Epithelial cell of proximal tubule (primary cell): ENCODE measurements around the gene ASB13. TPM values are rescaled to one million over a fixed set of nuclear protein-coding genes. Genes with fewer than 3 reads are reported as not detected.

Source experiments
- DNase-seq: peaks from one replicate; pipeline ENCODE4 v3.0.0-alpha.2; 2011; ENCODE audit warnings: low read depth
- H3K4me3 ChIP-seq: 2 replicates; pipeline ENCODE4 v1.5.1; 2011; ENCODE audit warnings: low read depth, mild to moderate bottlenecking, low read length
- CTCF ChIP-seq: conservative IDR thresholded peaks from 2 replicates; pipeline ENCODE4 v1.5.1; 2012; ENCODE audit warnings: low read depth, mild to moderate bottlenecking, low read length
- total RNA-seq: library from RNA; depleted of rRNA; stranded (reverse); fragments of >200 nt; gene quantifications from 2 replicates; pipeline ENCODE4 v1.2.3, GENCODE V29; 2015

The ASB13 gene
- total RNA-seq, 1 donor from 2014 or later = 12.8 TPM

GRCh38 chr10:5632446-5632845 lies 33.9 kb downstream of the ASB13 start:
- DNase-seq = peak; percentile 91
- no peak for TF ChIP-seq CTCF

DNA sequence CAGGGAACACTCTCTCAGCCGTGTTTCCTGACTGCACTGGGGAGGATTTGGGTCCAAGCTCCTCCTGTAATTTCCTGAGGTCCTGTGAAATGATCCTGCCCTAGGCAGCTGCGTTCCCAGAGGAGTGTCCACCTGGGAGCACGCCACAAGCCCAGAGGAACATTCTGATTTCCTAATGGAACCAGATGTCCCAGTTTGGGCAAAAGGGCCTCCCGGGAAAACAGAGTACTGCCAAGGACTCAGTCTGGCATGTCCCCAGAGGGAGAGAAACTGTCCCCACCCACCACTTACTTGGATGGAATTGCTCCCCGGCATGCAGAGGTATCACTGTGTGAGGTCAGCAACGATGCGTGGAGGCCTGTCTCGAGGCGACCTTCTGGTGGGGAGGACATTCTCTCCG lies 34.5 kb downstream of the ASB13 start:
- peak overlapping the region; percentile 27 for H3K4me3 ChIP-seq
- no peak for DNase-seq
- TF ChIP-seq CTCF = no peak

More at GRCh38 chr10:5632446-5632845, 33.9 kb downstream of the ASB13 start:
- peak overlapping the region; percentile 27 for H3K4me3 ChIP-seq

DNA sequence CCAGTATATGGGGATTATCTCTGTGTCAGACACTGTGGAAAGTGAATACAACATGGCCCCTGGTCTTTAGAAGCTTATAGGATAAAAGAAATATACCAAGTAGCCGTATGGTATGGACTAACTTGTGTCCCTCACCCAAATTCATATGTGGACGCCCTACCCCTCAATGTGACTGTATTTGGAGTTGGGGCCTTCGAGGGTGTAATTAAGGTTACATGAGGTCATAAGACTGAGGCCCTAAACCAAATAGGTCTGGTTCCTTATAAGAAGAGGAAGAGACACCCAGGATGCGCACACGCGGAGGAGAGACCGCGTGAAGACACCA lies 36.3 kb downstream of the ASB13 start:
- no peak for TF ChIP-seq CTCF
- no peak for DNase-seq

GRCh38 chr10:5629303-5630111 lies 36.9 kb downstream of the ASB13 start:
- peak; percentile 100 for TF ChIP-seq CTCF
- no peak overlapping the region for H3K4me3 ChIP-seq
- DNase-seq = no peak

More for the DNA sequence above, 36.3 kb downstream of the ASB13 start:
- no peak overlapping the region for H3K4me3 ChIP-seq

DNA sequence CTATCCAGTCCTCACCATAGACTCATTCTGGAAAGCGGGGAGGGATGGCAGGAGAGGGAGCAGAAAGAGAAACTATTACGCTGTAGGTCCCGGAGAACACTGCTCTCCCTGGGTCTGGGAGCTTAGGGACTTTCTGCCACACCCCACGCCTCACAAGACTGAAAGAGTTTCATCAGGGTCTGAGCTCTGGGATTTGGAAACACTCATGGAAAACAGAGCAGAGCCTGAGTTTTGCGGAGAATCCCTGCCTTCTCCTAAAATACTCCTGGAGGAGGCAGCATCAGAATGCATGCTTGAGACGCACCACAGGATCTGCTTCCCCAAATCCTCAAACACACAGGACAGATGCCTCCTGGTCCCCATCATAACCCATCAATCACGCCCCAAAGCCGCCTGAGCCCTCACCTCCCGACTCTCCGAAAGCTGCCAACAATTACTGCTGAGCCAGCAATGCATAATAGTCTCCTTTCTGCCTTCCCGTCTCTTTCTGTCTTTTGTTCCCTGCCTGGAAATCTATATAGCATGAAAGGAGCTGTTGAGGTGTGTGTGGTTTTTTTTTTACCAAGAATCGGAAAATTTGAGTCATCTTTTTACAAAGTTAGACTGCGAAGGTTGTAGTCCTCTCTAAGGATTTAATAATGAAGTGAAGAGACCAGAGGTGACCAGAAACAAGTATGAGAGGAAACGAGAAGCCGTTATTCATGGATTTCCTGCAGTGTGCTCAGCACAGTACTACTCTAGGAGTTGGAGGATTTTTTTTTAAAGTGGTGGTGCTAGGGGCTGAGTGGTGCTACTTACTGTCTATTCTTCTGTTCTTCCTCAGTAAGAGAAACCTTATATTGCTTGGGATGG lies 37.7 kb downstream of the ASB13 start:
- H3K4me3 ChIP-seq = no peak overlapping the region
- no peak for TF ChIP-seq CTCF
- no peak for DNase-seq

DNA sequence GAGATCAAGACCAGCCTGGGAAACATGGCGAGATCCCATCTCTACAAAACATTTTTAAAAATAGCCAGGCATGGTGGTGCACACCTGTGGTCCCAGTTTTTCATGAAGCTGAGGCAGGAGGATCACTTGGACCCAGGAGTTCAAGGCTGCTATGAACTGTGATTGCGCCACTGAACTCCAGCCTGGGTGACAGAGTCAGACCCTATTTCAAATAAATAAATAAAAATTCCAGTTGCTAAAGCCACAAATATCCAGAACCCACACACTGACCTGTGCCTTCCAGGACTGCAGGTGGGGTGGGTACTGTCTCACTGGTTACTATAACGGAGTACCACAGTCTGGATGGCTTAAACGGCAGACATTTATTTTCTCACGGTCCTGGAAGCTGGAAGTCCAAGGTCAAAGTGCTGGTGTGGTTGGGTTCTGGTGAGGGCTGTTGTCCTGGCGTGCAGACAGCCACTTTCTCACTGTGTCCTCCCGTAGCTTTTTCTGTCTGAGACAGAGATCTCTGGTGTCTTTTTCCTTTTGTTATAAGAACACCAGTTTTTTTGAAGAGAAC lies 38.8 kb downstream of the ASB13 start:
- no peak overlapping the region for H3K4me3 ChIP-seq
- DNase-seq = no peak
- TF ChIP-seq CTCF = no peak
